HG02884 (cell line): ENCODE data around the gene PKMYT1.
A peak's percentile ranks its signal among the peaks of the same experiment; 100 is the strongest.

Source experiments
- ATAC-seq: cut with Tn5 transposase; IDR thresholded peaks from one replicate; pipeline ENCODE4 v1.9.1; 2021; ENCODE audit warnings: mild to moderate bottlenecking, moderate library complexity; ENCODE audit not compliant: unreplicated experiment

PKMYT1 gene

DNA sequence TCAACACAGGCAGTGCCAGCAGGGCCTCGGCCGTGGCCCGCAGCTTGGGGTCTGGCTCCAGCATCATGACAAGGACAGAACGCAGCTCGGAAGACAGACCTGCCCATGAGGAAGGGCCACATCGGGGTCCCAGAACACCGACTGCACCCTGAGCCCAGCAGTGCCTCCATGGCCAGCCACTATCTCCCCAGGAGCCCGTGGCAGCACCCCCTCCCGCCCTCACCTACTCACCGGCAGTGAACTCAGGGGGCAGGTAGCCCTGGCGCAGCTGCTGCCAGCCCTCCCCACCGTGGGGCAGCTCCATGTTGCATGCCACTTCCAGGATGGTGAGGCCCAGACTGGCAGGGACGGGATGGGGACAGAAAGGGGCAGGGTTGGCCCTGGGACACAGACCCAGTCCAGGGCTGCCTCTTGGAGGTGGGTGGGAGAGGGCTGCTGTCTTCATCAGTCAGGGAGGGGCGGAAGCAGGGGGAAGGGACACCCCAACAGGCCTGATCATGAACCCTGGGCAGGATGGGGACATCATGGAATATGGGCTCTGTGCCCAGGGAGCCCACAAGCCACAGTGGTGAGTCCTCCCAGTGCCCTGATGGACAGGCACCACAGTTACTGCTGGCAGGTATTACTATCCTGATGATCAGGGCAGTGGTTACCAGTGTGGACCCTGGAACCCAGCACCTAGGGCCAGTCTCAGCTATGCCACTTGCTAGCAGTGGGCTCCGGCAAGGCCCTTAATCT is 5.8 kb downstream of the PKMYT1 start:
- ATAC-seq = no peak

DNA sequence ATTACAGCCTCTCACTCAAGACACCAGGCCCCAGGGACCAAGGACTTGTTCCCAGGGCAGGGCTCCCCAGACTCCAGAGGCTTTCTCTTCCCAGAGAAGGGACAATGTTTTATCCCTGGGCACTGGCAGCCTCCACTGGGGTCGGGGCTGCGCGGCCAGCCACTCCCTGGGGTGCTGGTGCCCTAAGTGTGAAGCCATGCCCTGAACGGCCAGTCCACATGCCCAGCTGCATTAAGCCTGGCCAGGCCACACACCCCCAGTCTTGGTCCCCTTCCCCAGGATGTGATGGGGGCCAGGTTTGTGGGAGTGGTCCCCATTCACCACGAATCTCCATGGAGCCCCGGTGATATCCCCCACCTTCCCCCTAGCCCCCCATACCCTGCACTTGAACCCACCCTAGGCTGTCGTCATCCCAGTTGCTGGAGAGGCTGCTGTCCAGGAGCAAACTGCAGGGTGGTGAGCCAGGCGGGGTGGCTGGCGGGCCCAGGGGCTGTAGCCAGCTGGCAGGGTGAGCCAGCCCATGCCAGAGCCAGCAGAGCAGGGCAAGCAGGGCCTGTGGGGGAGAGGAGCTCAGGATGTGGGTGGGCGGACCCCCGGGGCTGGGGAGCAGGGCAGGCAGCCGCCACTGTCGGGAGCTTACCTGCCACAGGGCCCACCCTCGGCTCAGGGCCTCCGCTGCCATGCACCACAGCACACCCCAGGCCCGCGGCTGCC is 6.5 kb downstream of the PKMYT1 start:
- no peak for ATAC-seq

DNA sequence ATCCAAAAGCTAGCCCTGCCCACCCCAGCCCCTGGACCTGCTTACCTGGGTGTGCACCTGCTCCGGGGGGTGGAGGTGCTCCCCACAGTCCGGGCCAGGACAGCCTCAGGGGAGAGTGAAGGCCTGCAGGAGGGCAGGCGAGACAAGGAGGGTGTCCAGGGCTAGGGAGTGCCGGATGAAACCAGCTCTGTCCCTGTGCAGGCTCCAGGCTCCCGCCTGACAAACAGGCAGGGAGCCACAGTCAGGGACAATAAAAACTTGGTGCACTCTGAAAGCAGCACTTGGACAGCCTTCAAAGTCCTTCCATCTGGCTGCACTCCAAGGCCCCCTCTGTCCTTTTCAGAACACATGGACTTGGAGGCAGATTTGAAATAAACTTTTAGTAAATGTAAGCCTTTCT is 7.2 kb downstream of the PKMYT1 start:
- ATAC-seq = no peak

DNA sequence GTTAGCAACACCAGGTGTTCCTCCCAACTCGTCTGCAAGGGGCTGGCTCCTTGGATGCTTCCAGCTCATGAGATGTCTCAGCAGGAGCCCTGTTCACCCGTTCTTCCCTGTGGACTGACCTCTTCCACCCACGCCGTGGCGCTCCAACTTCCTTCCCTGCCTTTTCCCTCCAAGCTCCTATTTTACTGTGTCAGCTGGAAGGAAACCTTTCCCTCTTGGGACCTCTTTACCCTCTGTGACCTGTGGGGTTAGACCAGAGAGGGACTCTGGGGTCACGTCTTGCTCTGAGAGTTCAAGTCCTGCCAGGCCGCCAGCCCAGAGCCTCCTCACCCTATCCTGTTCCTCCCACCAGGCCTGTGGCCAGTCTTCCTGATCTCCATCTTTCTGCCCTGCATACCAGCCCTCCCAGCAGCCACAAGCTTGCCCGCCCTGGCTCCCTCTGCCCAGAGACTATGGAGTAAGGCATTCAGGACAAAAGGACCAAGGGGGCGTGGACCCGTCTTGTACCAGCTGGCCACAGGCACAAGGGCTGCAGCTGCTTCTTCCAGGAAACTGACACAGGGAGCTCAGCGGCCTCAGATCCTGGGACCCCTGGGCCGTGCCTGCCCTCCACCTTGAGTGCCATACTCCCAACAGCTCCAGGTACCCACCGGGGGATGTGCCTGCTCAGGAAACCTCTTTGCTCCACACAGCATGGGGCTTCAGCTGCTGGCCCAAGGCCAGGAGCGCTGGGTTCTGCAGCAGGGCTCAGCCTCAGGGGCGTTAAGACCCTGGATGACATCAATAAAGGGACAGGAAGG is 8.1 kb downstream of the PKMYT1 start:
- no peak for ATAC-seq

DNA sequence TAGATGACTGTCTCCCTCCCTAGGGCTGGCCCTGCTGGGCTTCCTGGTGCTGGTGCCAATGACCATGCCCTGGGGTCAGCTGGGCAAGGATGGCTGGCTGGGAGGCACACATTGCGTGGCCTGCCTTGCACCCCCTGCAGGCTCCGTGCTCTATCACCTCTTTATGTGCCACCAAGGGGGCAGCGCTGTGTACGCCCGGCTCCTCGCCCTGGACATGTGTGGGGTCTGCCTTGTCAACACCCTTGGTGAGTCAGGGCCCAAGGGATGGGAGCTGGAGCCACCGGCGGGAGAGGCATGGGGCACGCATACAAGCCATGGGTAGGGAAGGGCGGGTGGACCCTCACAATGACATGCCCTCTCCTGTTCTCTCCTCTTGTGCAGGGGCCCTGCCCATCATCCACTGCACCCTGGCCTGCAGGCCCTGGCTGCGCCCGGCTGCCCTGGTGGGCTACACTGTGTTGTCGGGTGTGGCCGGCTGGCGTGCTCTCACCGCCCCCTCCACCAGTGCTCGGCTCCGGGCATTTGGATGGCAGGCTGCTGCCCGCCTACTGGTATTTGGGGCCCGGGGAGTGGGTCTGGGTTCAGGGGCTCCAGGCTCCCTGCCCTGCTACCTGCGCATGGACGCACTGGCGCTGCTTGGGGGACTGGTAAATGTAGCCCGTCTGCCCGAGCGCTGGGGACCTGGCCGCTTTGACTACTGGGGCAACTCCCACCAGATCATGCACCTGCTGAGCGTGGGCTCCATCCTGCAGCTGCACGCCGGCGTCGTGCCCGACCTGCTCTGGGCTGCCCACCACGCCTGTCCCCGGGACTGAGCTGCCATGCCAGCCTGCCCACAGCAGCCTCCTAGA is 8.9 kb downstream of the PKMYT1 start:
- ATAC-seq = no peak

DNA sequence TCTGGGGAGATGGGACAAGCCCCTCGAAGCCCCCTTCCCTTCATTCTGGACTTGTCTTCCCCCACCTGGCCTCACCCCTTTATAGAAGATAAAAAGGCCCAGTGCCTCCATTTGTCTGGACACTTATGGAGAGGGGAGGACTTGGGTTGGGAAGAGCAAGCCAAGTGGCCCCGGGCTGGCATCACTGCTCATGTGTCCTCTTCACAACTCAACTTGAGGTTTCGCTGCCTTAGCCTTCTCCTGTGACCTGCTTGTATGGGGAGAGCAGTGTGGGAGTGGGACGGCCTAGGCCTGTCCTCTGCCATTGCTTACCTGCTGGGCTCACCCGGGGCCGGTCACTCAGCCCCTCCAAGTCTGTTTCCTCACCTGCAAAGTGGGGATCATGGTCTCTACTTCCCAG is 9.7 kb downstream of the PKMYT1 start:
- ATAC-seq = no peak

DNA sequence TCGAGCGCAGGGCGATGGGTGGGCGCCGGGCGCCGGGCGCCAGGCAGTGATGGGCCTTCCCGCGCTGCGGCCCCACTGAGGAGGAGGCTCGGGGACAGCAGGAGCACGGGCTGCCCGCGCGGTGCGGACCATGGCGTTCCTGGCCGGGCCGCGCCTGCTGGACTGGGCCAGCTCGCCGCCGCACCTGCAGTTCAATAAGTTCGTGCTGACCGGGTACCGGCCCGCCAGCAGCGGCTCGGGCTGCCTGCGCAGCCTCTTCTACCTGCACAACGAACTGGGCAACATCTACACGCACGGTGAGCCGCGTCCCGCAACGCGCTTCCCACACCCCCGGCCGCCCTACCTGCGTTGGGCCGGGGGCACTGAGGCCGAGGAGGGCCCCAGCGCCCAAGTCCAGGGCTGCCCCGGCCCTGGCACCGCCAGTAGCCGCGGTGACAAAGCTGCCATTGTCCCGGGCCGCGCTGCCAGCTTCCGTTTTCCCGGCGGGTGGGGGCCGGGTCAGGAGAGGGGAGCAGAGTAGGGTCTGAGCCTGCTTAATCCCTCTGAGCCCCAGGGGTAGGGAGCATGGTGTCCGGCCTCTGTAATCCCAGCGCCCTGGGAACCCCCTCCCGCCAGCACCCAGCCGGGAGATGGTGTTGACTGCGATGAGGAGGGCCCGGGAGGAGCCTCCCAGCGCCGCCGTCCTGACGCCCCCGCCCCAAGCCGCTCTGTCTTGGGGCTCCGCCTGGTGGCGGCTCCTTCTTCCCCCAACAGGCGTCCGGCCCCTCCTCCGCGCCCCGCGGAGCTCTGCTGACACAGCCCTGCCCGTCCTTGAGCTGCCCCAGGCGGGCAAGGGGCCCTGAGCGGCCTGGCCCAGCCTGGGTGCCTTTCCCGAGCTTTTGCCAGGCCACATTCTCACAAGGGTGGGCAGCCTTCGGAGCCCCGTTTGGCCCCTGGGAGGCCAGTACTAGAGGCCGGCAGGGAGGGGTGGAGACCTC is 10.4 kb downstream of the PKMYT1 start:
- ATAC-seq = no peak

DNA sequence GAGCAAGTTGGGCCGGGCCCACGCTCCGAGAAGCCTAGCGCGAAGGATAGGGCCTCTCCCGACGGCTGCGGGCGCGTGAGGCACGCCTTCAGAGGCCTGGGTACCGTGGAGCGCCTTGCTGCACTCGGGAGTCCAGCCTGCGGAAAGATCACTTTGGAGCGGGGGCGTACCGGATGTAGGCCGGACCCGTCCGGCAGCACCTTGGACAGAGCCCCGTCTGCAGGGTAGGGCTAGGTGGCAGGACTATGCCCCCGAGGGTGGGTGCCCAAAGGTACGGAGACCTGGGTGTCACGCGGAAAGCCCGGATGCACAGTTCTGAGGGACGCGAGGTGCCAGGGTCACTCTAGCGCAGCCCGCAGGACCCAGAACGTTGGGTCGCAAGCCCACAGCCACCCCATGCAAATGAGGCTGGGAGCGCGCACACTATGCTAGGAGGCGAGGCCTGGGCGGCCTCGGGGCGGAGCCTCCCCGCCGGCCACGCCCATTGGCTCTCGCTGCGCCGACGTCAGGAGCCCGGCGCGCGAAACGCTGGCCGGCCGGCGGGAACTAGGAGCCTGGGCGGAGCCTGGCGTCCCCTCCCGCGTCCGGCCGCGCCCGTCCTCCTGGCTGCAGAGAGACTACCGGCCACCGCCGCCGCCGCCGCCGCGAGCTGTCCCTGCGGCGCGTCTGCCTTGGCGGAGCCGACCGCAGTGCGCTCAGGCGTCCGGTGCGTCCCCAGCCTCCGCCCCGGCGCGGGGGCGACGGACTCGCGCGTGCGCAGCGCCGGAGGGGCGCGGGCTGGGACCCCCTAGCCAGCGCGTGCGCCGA is 11.3 kb downstream of the PKMYT1 start, which contains the start of gene PAQR4:
Gene PAQR4 (plus strand): TSS at position 611 of the 807 bp plus-strand sequence. CDS start 327 bp downstream, outside the sequence.
- peak; percentile 57 for ATAC-seq

DNA sequence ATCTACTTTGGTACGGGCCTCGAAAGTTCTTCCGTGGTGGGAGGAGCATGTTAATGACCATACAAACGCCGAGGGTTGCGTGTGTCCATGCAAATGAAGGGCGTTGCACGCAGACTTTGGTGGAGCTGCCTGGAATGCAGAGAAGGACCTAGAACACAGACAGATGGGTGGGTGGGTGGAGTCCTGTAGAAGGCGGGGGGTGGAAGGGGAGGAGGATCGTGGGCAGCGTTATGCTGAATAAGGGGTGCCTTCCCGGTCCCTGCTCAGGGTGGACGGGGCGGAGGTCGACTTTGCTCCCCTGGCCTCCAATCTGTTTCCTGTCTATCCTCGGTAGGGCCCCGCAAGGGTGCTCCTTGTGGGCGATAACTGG is 11.9 kb downstream of the PKMYT1 start:
- no peak for ATAC-seq

DNA sequence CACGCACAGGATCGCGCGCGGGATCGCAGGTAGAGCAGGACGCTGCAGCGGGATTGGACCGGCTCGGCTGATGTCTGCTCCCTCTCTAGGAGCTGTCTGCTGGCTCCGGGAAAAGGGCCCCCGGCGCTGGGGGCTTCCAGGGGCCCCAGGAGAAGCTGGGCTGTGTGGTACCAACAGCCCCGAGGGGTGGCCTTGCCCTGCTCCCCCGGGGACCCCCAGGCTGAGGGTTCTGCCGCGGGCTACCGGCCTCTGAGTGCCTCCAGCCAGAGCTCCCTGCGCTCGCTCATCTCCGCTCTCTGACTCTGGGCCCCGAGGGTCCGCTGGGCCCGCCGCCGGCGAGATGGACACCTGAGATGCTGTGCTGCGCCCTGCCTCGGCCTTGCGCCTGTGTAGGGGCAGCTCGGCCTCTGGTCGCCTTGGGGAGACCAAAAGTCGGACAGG is 12.5 kb downstream of the PKMYT1 start:
- ATAC-seq = no peak

DNA sequence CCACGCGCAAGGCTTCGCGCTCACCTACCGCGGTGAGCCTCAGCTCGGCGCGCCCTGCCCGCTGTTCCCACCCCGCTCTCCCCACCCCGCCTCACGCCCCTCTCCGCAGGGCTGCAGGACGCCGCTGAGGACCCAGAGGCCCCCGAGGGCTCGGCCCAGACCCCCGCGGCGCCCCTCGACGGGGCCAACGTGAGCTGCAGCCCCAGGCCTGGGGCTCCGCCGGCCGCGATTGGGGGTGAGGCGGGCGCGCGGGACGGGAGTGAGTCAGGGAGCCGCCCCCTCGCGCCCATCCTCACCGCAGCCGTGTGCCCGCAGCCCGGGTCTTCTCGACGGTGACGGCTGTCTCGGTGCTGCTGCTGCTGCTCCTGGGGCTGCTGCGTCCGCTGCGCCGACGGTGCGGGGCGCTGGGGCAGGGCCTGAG is 13.0 kb downstream of the PKMYT1 start:
- no peak for ATAC-seq

DNA sequence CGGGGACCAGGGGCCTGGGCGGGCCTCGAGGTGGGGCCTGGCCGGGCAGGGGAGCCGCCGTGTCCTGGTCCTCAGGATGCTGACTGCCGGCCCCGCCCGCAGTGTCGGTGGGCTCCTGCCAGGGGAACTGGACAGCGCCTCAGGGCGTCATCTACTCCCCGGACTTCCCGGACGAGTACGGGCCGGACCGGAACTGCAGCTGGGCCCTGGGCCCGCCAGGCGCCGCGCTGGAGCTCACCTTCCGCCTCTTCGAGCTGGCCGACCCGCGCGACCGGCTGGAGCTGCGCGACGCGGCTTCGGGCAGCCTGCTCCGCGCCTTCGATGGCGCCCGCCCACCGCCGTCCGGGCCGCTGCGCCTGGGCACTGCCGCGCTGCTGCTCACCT is 13.4 kb downstream of the PKMYT1 start:
- ATAC-seq = no peak

DNA sequence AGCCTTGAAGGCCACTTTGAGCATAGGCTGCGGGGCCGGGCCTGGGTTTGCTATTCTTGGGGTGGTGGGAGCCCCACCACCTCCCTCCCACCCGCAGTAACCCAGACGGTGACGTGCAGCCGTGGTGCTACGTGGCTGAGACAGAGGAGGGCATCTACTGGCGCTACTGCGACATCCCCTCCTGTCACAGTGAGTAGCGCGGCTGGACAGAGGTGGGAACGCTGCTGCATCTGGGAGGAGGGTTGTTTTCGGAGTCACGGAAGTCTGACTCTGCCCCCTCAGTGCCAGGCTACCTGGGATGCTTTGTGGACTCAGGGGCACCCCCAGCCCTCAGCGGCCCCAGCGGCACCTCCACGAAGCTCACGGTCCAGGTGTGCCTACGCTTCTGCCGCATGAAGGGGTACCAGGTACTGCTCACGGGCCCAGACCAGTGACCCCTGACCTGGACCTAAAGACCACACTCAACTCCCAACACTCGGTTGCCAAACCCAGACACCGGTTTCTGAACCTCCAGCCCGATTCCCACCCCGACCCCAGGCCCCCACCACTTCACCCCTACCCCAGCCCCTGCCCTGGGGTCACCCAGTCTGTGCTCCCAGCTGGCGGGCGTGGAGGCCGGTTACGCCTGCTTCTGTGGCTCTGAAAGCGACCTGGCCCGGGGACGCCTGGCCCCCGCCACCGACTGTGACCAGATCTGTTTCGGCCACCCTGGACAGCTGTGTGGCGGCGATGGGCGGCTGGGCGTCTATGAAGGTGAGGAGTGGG is 14.0 kb downstream of the PKMYT1 start:
- no peak for ATAC-seq

DNA sequence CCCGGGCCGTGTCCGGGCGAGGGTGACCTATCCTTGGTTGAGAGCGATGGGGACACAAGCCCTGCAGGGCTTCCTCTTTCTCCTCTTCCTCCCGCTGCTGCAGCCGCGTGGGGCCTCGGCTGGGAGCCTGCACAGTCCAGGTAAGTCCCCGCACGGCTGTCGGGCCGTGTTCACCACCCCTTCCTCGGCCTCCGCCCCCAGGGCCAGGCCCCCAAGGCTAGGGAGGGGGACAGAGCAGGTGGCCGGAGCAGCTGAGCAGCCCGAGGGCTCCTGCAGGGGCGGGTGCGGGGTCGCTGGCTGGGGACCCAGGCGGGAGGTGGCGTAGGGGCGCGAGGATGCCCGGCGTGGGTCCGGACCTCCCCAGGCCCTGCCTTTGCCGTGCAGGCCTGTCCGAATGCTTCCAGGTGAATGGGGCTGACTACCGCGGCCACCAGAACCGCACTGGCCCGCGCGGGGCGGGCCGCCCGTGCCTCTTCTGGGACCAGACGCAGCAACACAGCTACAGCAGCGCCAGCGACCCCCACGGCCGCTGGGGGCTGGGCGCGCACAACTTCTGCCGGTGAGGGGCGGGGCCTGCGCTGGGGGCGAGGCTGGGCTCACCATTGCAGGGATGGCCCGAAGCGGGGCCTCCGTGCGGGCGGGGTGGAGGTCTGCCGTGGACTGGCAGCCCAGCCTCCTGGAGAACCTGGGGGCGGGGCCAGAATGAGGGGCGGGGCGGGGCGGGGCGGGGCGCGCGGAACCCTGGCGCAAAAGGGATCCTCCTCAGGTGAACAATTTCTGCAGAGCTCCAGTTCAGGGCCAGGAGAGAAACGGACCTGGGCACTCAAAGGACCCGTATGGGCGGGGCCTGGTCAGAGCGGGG is 15.5 kb downstream of the PKMYT1 start:
- ATAC-seq = no peak

DNA sequence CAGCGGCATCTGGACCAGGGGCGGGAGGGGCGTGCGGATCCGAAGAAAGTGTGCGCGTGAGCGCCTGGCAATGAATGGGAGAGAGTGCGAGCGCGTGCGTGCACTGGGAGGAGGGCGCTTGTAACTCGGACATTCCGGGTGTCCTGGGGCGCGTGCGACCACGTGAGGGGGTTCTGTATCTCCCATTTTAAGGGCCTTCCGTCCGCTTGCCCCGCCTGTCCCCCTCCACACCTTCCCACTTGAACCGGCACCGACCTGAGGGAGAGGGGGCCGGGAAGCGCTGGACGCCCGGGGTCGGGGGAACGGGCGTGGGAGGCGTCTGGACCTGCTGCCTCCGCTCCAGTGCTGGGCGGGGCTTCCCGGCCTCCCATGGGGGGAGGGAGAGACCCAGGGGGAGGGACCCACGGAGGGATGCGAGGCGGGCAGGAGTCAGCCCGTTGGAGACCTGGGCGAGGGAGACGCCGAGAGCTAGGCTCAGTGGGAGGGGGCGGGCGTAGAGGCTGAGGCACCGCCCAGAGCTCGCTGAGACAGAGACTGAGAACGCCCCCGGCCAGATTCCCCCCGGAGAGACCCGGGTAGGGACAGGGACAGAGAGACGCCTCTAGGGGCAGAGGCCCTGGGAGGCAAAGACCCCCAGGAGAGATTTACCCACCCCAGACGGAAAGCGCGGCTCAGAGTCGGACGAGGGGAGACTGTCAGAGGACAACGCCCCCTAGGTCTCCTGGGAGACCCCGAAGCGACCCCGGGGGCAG is 16.3 kb downstream of the PKMYT1 start, which contains the start of gene KREMEN2:
Gene KREMEN2 (plus strand): TSS at position 553 of the 752 bp plus-strand sequence. CDS start 246 bp downstream, outside the sequence.
- no peak for ATAC-seq

DNA sequence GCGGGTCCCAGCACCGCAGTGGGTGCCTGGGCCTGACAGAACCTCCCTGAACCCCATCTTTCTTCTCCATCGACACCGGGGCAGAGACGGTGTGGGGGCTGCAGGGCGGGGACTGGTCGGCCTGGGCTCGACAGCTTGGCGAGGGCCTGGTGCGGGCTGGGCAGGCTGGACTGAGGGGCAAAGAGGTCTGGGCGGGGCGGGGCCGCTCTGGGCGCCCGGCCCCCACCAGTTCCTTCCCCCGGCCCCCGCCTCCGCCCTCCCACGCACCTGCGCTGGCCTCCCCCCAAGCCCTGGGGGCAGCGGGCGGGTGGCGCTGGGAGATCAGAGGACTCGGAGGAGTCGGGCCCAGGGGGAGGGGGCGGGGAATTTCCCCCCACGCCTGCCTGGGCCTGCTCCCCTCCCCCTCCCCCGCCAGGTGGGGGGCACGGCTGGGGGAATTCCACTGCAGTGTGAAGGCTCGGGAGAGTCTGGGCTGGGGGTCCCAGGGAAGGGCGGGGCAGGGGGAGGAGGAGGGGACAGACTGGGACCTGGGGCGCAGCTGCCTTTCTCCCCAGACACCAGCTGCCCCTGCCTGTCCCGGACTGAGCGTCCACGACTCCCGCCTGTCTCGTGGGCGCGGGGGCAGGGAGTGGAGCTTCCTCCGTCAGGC is 17.0 kb downstream of the PKMYT1 start:
- no peak for ATAC-seq
